Measurements from ENCODE around the gene PLET1. TPM values are rescaled to one million over a fixed set of nuclear protein-coding genes. Genes with fewer than 3 reads are reported as not detected.
"Not testable (repeated sequence)": the region's sequence is repeated elsewhere in the genome, so short reads cannot be mapped to it uniquely, and the experiment has no call there.

Gene PLET1
- total and polyA plus RNA-seq, 10 donors: not detected

DNA sequence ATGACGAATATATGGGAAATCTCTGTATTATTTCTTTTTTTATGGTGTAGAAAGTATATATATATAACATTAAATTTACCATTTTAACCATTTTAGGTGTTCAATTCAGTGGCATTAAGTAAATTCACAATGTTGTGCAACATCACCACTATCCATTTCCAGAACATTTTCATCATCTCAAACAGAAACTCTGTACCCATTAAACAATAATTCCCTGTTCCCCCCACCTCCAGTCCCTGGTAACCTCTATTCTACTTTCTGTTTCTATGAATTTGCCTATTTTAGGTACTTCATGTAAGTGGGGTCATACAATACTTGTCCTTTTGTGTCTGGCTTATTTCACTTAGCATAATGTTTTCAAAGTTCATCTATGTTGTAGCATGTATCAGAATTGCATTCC, 49.8 kb downstream of the PLET1 start:
- TF ChIP-seq POLR2AphosphoS5 (IDR thresholded peaks at IDR 0.05) (no peak), POLR2A (IDR thresholded peaks at IDR 0.05) (no peak)
- TF ChIP-seq, protein P1, sequence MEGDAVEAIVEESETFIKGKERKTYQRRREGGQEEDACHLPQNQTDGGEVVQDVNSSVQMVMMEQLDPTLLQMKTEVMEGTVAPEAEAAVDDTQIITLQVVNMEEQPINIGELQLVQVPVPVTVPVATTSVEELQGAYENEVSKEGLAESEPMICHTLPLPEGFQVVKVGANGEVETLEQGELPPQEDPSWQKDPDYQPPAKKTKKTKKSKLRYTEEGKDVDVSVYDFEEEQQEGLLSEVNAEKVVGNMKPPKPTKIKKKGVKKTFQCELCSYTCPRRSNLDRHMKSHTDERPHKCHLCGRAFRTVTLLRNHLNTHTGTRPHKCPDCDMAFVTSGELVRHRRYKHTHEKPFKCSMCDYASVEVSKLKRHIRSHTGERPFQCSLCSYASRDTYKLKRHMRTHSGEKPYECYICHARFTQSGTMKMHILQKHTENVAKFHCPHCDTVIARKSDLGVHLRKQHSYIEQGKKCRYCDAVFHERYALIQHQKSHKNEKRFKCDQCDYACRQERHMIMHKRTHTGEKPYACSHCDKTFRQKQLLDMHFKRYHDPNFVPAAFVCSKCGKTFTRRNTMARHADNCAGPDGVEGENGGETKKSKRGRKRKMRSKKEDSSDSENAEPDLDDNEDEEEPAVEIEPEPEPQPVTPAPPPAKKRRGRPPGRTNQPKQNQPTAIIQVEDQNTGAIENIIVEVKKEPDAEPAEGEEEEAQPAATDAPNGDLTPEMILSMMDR (IDR thresholded peaks at IDR 0.05 in 8 of 11, conservative IDR thresholded peaks at IDR 0.05 in 3 of 11): no peak
- intact Hi-C loops (cut with DNase I; ENCODE audit: low total_unique reads): loop anchor here (10.0 kb wide), 2 partner anchors 1074 to 1324 kb away; no protein-coding TSS in a partner anchor
- Histone ChIP-seq H3K9me3 (no peaks in the 10 kb centered on the region), H3K27me3 (replicated peaks in 1 of 7) (no peaks in the 10 kb centered on the region), H3K36me3 (no peaks in the 10 kb centered on the region), H3K4me3 (no peak overlapping the region), H3K4me1 (peaks cover 0 to 7% (median 0%) of the 10 kb centered on the region in 6 donors), H3K27ac (no peak overlapping the region)
- 72 to 83% (median 83%) methylated on average over 1 of the region's 1 CpG for WGBS, 5 donors
- DNase-seq: no peak

DNA sequence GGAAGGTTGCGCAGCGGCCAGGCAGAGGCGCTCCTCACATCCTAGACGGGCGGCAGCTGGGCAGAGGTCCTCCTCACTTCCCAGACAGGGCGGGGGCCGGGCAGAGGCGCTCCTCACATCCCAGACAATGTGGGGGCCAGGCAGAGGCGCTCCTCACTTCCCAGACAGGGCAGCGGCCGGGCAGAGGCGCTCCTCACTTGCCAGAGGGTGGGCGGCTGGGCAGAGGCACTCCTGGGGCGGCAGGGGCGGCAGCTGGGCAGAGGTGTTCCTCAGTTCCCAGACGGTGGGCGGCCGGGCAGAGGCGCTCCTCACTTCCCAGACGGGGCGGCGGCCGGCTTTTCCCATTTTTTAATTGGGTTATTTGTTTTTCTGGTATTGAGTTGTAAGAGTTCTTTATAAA, 54.6 kb downstream of the PLET1 start:
- intact Hi-C loops (cut with DNase I; ENCODE audit: low total_unique reads): no loop called here
- no peak overlapping the region for H3K27ac ChIP-seq
- H3K4me1 ChIP-seq: no peaks in the 10 kb centered on the region
- H3K36me3 ChIP-seq: no peaks in the 10 kb centered on the region
- WGBS, 5 donors: 88 to 94% (median 92%) methylated on average over 19 to 23 of the region's 23 CpGs
- H3K4me3 ChIP-seq: no peak overlapping the region
- H3K27me3 ChIP-seq (replicated peaks in 1 of 7): no peaks in the 10 kb centered on the region
- DNase-seq: no peak
- H3K9me3 ChIP-seq: no peaks in the 10 kb centered on the region
- TF ChIP-seq POLR2AphosphoS5 (IDR thresholded peaks at IDR 0.05) (no peak), POLR2A (IDR thresholded peaks at IDR 0.05) (no peak)
- TF ChIP-seq, protein P1 (IDR thresholded peaks at IDR 0.05 in 8 of 11, conservative IDR thresholded peaks at IDR 0.05 in 3 of 11): no peak

DNA sequence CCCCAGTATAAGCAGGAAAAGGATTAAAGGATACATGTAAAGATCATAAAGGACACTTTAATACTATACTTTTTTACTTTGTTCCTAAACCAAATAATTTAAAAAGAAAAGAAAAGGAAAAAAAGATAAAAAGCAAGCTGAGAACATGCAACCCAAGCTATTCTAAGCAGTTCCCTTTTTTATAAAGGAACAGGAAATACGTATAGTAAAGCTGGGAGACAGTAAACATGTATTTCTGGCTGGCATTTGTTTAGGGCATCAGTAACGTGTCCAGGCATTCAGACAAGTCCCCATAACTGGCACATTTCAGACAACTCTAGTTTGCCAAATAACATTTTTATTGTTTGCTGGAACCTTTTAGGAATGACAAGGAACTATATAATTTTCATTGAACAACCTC, 60.4 kb downstream of the PLET1 start:
- Histone ChIP-seq H3K4me1 (peaks cover 0 to 9% (median 0%) of the 10 kb centered on the region in 6 donors), H3K27ac (no peak overlapping the region), H3K36me3 (no peaks in the 10 kb centered on the region), H3K4me3 (no peak overlapping the region), H3K27me3 (replicated peaks in 1 of 7) (no peaks in the 10 kb centered on the region), H3K9me3 (peaks cover 0 to 5% (median 0%) of the 10 kb centered on the region in 8 donors)
- 11 to 21% (median 16%) methylated on average over 2 of the region's 2 CpGs for WGBS, 5 donors
- no peak for DNase-seq
- TF ChIP-seq, protein P1 (IDR thresholded peaks at IDR 0.05 in 8 of 11, conservative IDR thresholded peaks at IDR 0.05 in 3 of 11): no peak
- no peak for TF ChIP-seq POLR2AphosphoS5 (IDR thresholded peaks at IDR 0.05)
- no peak for TF ChIP-seq POLR2A (IDR thresholded peaks at IDR 0.05)
- intact Hi-C loops (cut with DNase I; ENCODE audit: low total_unique reads): no loop called here

DNA sequence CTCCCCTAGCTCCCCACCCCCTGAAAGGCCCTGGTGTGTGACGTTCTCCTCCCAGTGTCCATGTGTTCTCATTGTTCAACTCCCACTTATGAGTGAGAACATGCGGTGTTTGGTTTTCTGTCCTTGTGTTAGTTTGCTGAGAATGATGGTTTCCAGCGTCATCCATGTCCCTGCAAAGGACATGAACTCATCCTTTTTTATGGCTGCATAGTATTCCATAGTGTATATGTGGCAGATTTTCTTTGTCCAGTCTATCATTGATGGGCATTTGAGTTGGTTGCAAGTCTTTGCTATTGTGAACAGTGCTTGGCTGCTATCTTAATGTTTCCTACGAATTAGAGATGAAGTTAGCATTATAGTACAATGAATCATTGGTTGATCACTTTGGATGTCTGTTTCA, 61.6 kb downstream of the PLET1 start:
- H3K36me3 ChIP-seq; H3K27ac ChIP-seq; H3K27me3 ChIP-seq (replicated peaks in 1 of 7); DNase-seq; H3K9me3 ChIP-seq; H3K4me3 ChIP-seq; H3K4me1 ChIP-seq; intact Hi-C loops (cut with DNase I; ENCODE audit: low total_unique reads): not testable (repeated sequence)
- WGBS, 5 donors: 79 to 94% (median 92%) methylated on average over 4 of the region's 4 CpGs

Small RNA genes within 50 kb of the gene (small RNA-seq; reads per million reads assigned to genes)
- gene MRPS36P4: 0 reads per million in 4 donors

Other genes with a start within 250 kb of the PLET1 start
- gene DLAT, start 235.5 kb downstream of the PLET1 start, total RNA-seq: 10 to 100 TPM; 17.5 to 22.9 (median 19.2) TPM
- gene DLAT, start 235.5 kb downstream of the PLET1 start, polyA plus RNA-seq: 10 to 100 TPM in 2 of 3 donors, 1 to 10 TPM in 1; 8.1 to 13.0 (median 10.2) TPM
- 1 to 10 TPM in 4 of 7 donors, under 1 TPM in 3; 0.38 to 2.2 (median 1.3) TPM for gene PIH1D2, start 186.8 kb downstream of the PLET1 start, total RNA-seq
- under 1 TPM; 0.18 to 0.70 (median 0.63) TPM for gene PIH1D2, start 186.8 kb downstream of the PLET1 start, polyA plus RNA-seq
- 10 to 100 TPM; 11.3 to 21.6 (median 13.4) TPM for gene NKAPD1, start 186.6 kb downstream of the PLET1 start, total RNA-seq
- 10 to 100 TPM; 10.1 to 15.7 (median 13.7) TPM for gene NKAPD1, start 186.6 kb downstream of the PLET1 start, polyA plus RNA-seq
- gene TIMM8B, start 174.1 kb downstream of the PLET1 start, total RNA-seq: 10 to 100 TPM; 16.8 to 38.4 (median 29.4) TPM
- 10 to 100 TPM; 66.3 to 98.9 (median 97.0) TPM for gene TIMM8B, start 174.1 kb downstream of the PLET1 start, polyA plus RNA-seq
- 10 to 100 TPM; 77.3 to 99.9 (median 90.7) TPM for gene SDHD, start 174.0 kb downstream of the PLET1 start, total RNA-seq
- gene SDHD, start 174.0 kb downstream of the PLET1 start, polyA plus RNA-seq: 100 to 1,000 TPM in 2 of 3 donors, 10 to 100 TPM in 1; 73.7 to 121 (median 114) TPM
- 10 to 100 TPM; 38.5 to 83.5 (median 63.8) TPM for gene IL18, start 96.8 kb downstream of the PLET1 start, total RNA-seq
- 10 to 100 TPM; 44.9 to 77.5 (median 47.8) TPM for gene IL18, start 96.8 kb downstream of the PLET1 start, polyA plus RNA-seq
- gene TEX12, start 93.5 kb downstream of the PLET1 start, total RNA-seq: 1 to 10 TPM in 2 of 7 donors, not detected in 5; 1.2 to 2.9 TPM
- under 1 TPM; 0.16 to 0.57 (median 0.18) TPM for gene TEX12, start 93.5 kb downstream of the PLET1 start, polyA plus RNA-seq
- 1 to 10 TPM; 3.3 to 7.8 (median 3.8) TPM for gene BCO2, start 85.3 kb downstream of the PLET1 start, total RNA-seq
- 1 to 10 TPM; 1.6 to 4.8 (median 2.6) TPM for gene BCO2, start 85.3 kb downstream of the PLET1 start, polyA plus RNA-seq
- gene PTS, start 34.4 kb downstream of the PLET1 start, total RNA-seq: 10 to 100 TPM; 19.5 to 31.8 (median 23.7) TPM
- 10 to 100 TPM; 19.5 to 23.0 (median 22.4) TPM for gene PTS, start 34.4 kb downstream of the PLET1 start, polyA plus RNA-seq